D721Med (cell line): ENCODE measurements around the gene ADAMTSL1.

Experiments used
- DNase-seq: peaks from one replicate; pipeline ENCODE4 v3.0.0; 2011; ENCODE audit warnings: low spot score; ENCODE audit not compliant: insufficient read length
- FAIRE-seq: peaks from 2 replicates; lab custom pipeline; 2011; peaks lifted over from hg19 to GRCh38; lab: Jason Lieb, UNC
- TF ChIP-seq, protein P1 (sequence below): IDR thresholded peaks from 2 replicates; pipeline ENCODE4 v1.5.1; 2012; ENCODE audit warnings: mild to moderate bottlenecking, control low read depth; ENCODE audit not compliant: insufficient read depth; ENCODE audit errors: missing control alignments

The ADAMTSL1 gene

GRCh38 chr9:18534611-18535010, 60.7 kb downstream of the ADAMTSL1 start:
- no peak for FAIRE-seq
- TF ChIP-seq, protein P1, sequence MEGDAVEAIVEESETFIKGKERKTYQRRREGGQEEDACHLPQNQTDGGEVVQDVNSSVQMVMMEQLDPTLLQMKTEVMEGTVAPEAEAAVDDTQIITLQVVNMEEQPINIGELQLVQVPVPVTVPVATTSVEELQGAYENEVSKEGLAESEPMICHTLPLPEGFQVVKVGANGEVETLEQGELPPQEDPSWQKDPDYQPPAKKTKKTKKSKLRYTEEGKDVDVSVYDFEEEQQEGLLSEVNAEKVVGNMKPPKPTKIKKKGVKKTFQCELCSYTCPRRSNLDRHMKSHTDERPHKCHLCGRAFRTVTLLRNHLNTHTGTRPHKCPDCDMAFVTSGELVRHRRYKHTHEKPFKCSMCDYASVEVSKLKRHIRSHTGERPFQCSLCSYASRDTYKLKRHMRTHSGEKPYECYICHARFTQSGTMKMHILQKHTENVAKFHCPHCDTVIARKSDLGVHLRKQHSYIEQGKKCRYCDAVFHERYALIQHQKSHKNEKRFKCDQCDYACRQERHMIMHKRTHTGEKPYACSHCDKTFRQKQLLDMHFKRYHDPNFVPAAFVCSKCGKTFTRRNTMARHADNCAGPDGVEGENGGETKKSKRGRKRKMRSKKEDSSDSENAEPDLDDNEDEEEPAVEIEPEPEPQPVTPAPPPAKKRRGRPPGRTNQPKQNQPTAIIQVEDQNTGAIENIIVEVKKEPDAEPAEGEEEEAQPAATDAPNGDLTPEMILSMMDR: no peak
- no peak for DNase-seq

GRCh38 chr9:18536554-18536953, 62.6 kb downstream of the ADAMTSL1 start:
- FAIRE-seq: no peak

DNA sequence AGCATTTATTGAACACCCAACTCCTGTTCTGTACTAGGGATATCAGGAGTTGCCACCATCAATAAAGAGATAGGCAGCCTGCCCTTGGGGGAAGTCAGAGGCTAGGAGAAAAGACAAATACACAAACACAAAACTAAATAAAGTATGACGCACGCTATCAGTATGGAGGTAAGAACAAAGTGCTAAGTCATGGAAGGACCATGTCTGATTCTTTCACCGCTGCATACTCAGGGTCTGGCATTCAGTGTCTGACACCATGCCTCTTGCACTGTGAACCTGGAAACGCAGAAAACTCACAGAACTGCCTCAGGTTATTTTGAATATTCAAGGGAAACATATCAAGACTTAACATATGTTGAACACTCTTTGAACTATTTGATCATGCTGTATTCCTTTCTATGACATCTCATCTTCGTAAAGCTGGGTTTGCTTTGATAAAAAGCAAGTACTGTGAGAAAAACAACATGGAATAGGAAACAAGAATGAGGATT, 65.3 kb downstream of the ADAMTSL1 start:
- TF ChIP-seq, protein P1: no peak
- DNase-seq (no peak), FAIRE-seq (no peak)

More at GRCh38 chr9:18536554-18536953, 62.6 kb downstream of the ADAMTSL1 start:
- TF ChIP-seq, protein P1: no peak
- no peak for DNase-seq

- TF ChIP-seq, protein P1: no peak
- no peak for DNase-seq
- no peak for FAIRE-seq
Measured at GRCh38 chr9:18542837-18543405, 69.0 kb downstream of the ADAMTSL1 start.

GRCh38 chr9:18543406-18544192, 69.6 kb downstream of the ADAMTSL1 start:
- TF ChIP-seq, protein P1: no peak
- no peak for FAIRE-seq
- no peak for DNase-seq

DNA sequence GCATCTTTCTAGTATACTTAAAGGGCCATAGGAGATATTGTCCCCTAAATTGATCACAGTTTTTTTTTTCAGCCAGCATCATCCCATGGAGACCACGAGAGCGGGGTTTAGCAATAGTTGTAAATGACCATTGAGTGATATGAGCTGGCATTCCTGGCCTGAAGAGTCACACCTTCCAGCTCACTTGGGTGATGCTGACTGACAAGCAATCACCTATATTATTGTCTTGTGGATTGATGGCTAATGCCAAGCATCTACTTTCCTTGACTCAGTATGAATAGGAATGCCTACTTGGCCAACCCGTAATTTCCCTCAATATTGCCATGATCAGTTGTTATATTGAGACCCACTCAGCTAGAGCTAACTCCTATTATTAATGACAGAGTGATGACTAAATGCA, 70.5 kb downstream of the ADAMTSL1 start:
- no peak for DNase-seq
- FAIRE-seq: no peak
- TF ChIP-seq, protein P1: no peak
